ENCODE measurements around the gene GFPT2. TPM values are rescaled to one million over a fixed set of nuclear protein-coding genes. Genes with fewer than 3 reads are reported as not detected.

Gene GFPT2
- total RNA-seq, 1 donor from 2014 or later, result 20.4 TPM

DNA sequence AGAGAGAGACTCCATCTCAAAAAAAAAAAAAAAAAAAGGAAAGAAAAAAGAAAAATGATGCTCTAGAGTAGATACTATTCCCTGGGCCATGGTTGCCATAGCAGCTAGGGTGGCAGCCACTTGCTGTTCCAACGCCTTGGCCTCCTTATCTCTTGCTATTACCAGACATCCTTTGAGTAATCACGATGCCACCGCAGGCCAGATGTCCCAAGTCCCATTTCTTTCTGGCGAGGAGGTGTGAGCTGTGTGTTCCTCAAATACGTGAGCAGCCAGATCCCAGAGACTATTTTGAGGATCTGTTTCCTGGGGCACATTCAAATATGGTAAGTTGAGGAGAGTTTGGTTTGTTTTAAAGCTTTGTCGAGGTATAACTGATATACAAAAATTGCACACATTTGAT, 23.4 kb upstream of the GFPT2 start:
- no peak overlapping the region for H3K27ac ChIP-seq
- TF ChIP-seq, protein P1, sequence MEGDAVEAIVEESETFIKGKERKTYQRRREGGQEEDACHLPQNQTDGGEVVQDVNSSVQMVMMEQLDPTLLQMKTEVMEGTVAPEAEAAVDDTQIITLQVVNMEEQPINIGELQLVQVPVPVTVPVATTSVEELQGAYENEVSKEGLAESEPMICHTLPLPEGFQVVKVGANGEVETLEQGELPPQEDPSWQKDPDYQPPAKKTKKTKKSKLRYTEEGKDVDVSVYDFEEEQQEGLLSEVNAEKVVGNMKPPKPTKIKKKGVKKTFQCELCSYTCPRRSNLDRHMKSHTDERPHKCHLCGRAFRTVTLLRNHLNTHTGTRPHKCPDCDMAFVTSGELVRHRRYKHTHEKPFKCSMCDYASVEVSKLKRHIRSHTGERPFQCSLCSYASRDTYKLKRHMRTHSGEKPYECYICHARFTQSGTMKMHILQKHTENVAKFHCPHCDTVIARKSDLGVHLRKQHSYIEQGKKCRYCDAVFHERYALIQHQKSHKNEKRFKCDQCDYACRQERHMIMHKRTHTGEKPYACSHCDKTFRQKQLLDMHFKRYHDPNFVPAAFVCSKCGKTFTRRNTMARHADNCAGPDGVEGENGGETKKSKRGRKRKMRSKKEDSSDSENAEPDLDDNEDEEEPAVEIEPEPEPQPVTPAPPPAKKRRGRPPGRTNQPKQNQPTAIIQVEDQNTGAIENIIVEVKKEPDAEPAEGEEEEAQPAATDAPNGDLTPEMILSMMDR (IDR thresholded peaks at IDR 0.05), result no peak
- intact Hi-C loops (cut with DNase I), result no loop called here
- no peaks in the 10 kb centered on the region for H3K36me3 ChIP-seq
- H3K4me3 ChIP-seq, result no peak overlapping the region
- H3K4me1 ChIP-seq, result no peaks in the 10 kb centered on the region
- no peak for DNase-seq
- ATAC-seq, result no peak
- H3K27me3 ChIP-seq, result no peaks in the 10 kb centered on the region
- no peaks in the 10 kb centered on the region for H3K9me3 ChIP-seq

- Histone ChIP-seq H3K4me3 (no peak overlapping the region), H3K27ac (no peak overlapping the region), H3K4me1 (no peaks in the 10 kb centered on the region), H3K36me3 (no peaks in the 10 kb centered on the region), H3K27me3 (no peaks in the 10 kb centered on the region), H3K9me3 (no peaks in the 10 kb centered on the region)
- TF ChIP-seq, protein P1 (IDR thresholded peaks at IDR 0.05), result no peak
- intact Hi-C loops (cut with DNase I), result no loop called here
- ATAC-seq, result no peak
- no peak for DNase-seq
Measured at GRCh38 chr5:180375955-180376354, 22.8 kb upstream of the GFPT2 start.

- no peaks in the 10 kb centered on the region for H3K9me3 ChIP-seq
- H3K4me1 ChIP-seq, result no peaks in the 10 kb centered on the region
- H3K27ac ChIP-seq, result no peak overlapping the region
- ATAC-seq (no peak), DNase-seq (no peak)
- intact Hi-C loops (cut with DNase I), result no loop called here
- H3K4me3 ChIP-seq, result no peak overlapping the region
- H3K36me3 ChIP-seq, result no peaks in the 10 kb centered on the region
- TF ChIP-seq, protein P1 (IDR thresholded peaks at IDR 0.05), result no peak
- no peaks in the 10 kb centered on the region for H3K27me3 ChIP-seq
Measured at GRCh38 chr5:180375291-180375690, 22.2 kb upstream of the GFPT2 start.

DNA sequence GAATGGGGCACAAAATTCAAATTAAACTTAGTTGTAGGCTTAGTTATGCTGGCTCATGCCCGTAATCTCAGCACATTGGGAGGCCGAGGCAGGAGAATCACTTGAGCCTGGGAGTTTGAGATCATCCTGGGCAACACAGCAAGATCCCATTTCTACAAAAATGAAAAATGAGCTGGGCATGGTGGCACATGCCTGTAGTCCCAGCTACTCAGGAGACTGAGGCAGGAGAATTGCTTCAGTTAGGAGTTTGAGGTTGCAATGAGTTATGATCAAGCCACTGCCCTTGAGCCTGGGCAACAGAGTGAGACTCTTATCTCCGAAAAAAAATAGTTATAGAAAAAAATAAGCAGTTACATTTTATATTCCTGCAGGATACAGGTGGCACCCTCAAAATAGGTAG, 20.7 kb upstream of the GFPT2 start:
- Histone ChIP-seq H3K9me3 (no peaks in the 10 kb centered on the region), H3K27ac (no peak overlapping the region), H3K27me3 (no peaks in the 10 kb centered on the region), H3K4me1 (no peaks in the 10 kb centered on the region), H3K36me3 (no peaks in the 10 kb centered on the region), H3K4me3 (no peak overlapping the region)
- no peak for ATAC-seq
- DNase-seq, result no peak
- intact Hi-C loops (cut with DNase I), result no loop called here
- TF ChIP-seq, protein P1 (IDR thresholded peaks at IDR 0.05), result no peak

DNA sequence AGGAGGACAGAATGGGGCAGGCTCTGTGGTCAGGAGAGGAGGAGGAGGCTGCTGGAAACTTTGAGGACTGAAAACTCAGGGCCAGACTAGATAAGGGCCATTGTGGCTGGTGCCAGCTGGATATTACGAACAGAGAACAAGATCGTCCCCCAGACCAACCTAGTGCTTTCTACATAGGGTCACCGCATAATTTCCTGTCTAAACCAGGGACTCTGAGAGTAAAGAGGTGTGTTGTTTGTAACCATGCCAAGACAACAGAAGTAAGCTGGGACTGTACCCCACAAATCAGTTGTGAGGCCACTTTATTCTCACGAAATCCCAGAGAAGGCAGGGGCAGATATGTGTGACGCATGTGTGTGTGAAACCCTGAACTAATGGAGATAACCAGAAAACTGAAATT, 20.3 kb upstream of the GFPT2 start:
- intact Hi-C loops (cut with DNase I), result no loop called here
- Histone ChIP-seq H3K27me3 (no peaks in the 10 kb centered on the region), H3K27ac (no peak overlapping the region), H3K4me1 (no peaks in the 10 kb centered on the region), H3K4me3 (no peak overlapping the region), H3K9me3 (no peaks in the 10 kb centered on the region), H3K36me3 (no peaks in the 10 kb centered on the region)
- no peak for ATAC-seq
- DNase-seq, result no peak
- TF ChIP-seq, protein P1 (IDR thresholded peaks at IDR 0.05), result no peak

DNA sequence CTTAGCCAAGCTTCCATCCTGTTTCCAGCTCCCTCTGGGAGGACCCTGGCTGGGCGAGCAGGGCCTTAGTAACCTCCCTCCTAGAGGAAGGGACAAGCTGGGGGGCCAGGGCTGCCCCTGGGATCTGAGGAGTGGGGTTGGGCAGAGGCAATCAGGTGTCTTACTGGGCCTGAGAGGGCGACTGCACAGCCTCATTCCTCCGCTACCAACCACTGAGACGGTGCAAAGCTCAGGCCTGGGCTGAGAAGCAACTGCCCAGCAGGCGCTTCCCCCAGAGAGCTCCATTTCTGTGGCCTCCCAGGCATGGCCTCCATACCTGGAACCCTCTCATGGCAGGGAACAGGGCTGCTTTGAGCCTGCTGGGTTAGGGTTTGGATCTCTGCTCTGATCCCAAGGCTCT, 18.8 kb upstream of the GFPT2 start:
- TF ChIP-seq, protein P1 (IDR thresholded peaks at IDR 0.05), result no peak
- DNase-seq, result no peak
- H3K27me3 ChIP-seq, result no peaks in the 10 kb centered on the region
- no peaks in the 10 kb centered on the region for H3K9me3 ChIP-seq
- intact Hi-C loops (cut with DNase I), result no loop called here
- no peak overlapping the region for H3K4me3 ChIP-seq
- H3K4me1 ChIP-seq, result no peaks in the 10 kb centered on the region
- H3K27ac ChIP-seq, result no peak overlapping the region
- no peak for ATAC-seq
- no peaks in the 10 kb centered on the region for H3K36me3 ChIP-seq

Measured in upper lobe of right lung (tissue), 1 donor.